ENCODE data around the gene HOXD4. TPM values are rescaled to one million over a fixed set of nuclear protein-coding genes. Genes with fewer than 3 reads are reported as not detected.

HOXD4 gene
- total and polyA plus RNA-seq, 8 donors = 0.17 to 0.99 (median 0.68) TPM

- no peak for TF ChIP-seq CTCF (IDR thresholded peaks at IDR 0.05)
- DNase-seq = no peak
- Histone ChIP-seq H3K4me3 (no peak overlapping the region), H3K9me3 (no peaks in the 10 kb centered on the region), H3K4me1 (peaks cover 0 to 14% of the 10 kb centered on the region in 2 donors), H3K27ac (no peak overlapping the region), H3K36me3 (no peaks in the 10 kb centered on the region), H3K27me3 (peaks cover 100% of the 10 kb centered on the region in 2 donors)
- no peak for ATAC-seq
- intact Hi-C loops (cut with DNase I) = no loop called here
Measured at GRCh38 chr2:176161825-176162626, 10.7 kb downstream of the HOXD4 start.

- Histone ChIP-seq H3K36me3 (no peaks in the 10 kb centered on the region), H3K4me1 (peaks cover 0 to 14% of the 10 kb centered on the region in 2 donors), H3K27me3 (peaks cover 99 to 100% of the 10 kb centered on the region in 2 donors), H3K27ac (no peak overlapping the region), H3K4me3 (no peak overlapping the region), H3K9me3 (no peaks in the 10 kb centered on the region)
- ATAC-seq = no peak
- intact Hi-C loops (cut with DNase I) = no loop called here
- TF ChIP-seq CTCF (IDR thresholded peaks at IDR 0.05) = no peak
- no peak for DNase-seq
Measured at GRCh38 chr2:176162911-176163671, 11.7 kb downstream of the HOXD4 start.

GRCh38 chr2:176163672-176164056, 12.3 kb downstream of the HOXD4 start:
- no peak for ATAC-seq
- intact Hi-C loops (cut with DNase I) = no loop called here
- H3K27ac ChIP-seq = no peak overlapping the region
- H3K36me3 ChIP-seq = no peaks in the 10 kb centered on the region
- peaks cover 93 to 100% of the 10 kb centered on the region in 2 donors for H3K27me3 ChIP-seq
- H3K9me3 ChIP-seq = no peaks in the 10 kb centered on the region
- peaks cover 0 to 14% of the 10 kb centered on the region in 2 donors for H3K4me1 ChIP-seq
- no peak for TF ChIP-seq CTCF (IDR thresholded peaks at IDR 0.05)
- no peak overlapping the region for H3K4me3 ChIP-seq
- DNase-seq = no peak

GRCh38 chr2:176164201-176164600, 12.9 kb downstream of the HOXD4 start:
- no peak for DNase-seq
- no peak for ATAC-seq
- peaks cover 88 to 100% of the 10 kb centered on the region in 2 donors for H3K27me3 ChIP-seq
- no peak overlapping the region for H3K27ac ChIP-seq
- TF ChIP-seq CTCF (IDR thresholded peaks at IDR 0.05) = no peak
- H3K4me3 ChIP-seq = no peak overlapping the region
- H3K36me3 ChIP-seq = no peaks in the 10 kb centered on the region
- H3K9me3 ChIP-seq = no peaks in the 10 kb centered on the region
- intact Hi-C loops (cut with DNase I) = no loop called here
- peaks cover 0 to 14% of the 10 kb centered on the region in 2 donors for H3K4me1 ChIP-seq
